Measurements from ENCODE around the gene GAS7. TPM values are rescaled to one million over a fixed set of nuclear protein-coding genes. Genes with fewer than 3 reads are reported as not detected.

The GAS7 gene
- polyA plus RNA-seq, 1 experiment, result 1.4 TPM

DNA sequence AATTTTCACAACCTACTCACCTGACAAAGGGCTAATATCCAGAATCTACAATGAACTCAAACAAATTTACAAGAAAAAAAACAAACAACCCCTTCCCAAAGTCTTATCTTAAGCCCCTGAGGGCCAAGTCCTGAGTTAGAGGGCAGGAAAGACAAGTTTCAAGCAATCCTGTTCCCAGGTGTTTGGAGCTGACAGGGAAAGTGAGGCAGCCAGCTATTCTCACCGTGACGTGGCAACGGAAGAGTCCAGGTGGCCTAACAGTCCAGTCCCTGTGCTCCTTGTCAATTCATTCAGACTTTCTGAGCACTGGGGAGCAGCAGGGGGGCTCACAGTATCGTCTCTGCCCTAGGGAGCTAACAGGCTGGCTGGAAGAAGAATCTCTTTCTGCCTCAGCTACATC is 203.6 kb downstream of the GAS7 start:
- ChIA-PET POLR2A (no interaction called here), CTCF (no interaction called here)
- no peak for DNase-seq (ENCODE audit: low read depth)
- Histone ChIP-seq H3K4me3 (ENCODE audit: low read depth, low read length) (no peak overlapping the region), H3K36me3 (ENCODE audit: control insufficient read depth, insufficient read depth, low read length) (no peaks in the 10 kb centered on the region), H3K27me3 (ENCODE audit: control insufficient read depth, insufficient read depth, low read length) (no peaks in the 10 kb centered on the region)
- TF ChIP-seq, protein P1, sequence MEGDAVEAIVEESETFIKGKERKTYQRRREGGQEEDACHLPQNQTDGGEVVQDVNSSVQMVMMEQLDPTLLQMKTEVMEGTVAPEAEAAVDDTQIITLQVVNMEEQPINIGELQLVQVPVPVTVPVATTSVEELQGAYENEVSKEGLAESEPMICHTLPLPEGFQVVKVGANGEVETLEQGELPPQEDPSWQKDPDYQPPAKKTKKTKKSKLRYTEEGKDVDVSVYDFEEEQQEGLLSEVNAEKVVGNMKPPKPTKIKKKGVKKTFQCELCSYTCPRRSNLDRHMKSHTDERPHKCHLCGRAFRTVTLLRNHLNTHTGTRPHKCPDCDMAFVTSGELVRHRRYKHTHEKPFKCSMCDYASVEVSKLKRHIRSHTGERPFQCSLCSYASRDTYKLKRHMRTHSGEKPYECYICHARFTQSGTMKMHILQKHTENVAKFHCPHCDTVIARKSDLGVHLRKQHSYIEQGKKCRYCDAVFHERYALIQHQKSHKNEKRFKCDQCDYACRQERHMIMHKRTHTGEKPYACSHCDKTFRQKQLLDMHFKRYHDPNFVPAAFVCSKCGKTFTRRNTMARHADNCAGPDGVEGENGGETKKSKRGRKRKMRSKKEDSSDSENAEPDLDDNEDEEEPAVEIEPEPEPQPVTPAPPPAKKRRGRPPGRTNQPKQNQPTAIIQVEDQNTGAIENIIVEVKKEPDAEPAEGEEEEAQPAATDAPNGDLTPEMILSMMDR (IDR thresholded peaks at IDR 0.05; ENCODE audit: insufficient read depth, low read depth, low read length), result no peak

GRCh38 chr17:9991796-9992195 is 206.6 kb downstream of the GAS7 start:
- TF ChIP-seq, protein P1 (IDR thresholded peaks at IDR 0.05; ENCODE audit: insufficient read depth, low read depth, low read length), result no peak
- ChIA-PET POLR2A (no interaction called here), CTCF (interaction anchor here (1.4 kb wide), 1 partner anchor 235 kb away, joined by 4 read pairs; no protein-coding TSS in a partner anchor)
- no peaks in the 10 kb centered on the region for H3K36me3 ChIP-seq (ENCODE audit: control insufficient read depth, insufficient read depth, low read length)
- H3K27me3 ChIP-seq (ENCODE audit: control insufficient read depth, insufficient read depth, low read length), result no peaks in the 10 kb centered on the region
- no peak for DNase-seq (ENCODE audit: low read depth)
- H3K4me3 ChIP-seq (ENCODE audit: low read depth, low read length), result no peak overlapping the region

DNA sequence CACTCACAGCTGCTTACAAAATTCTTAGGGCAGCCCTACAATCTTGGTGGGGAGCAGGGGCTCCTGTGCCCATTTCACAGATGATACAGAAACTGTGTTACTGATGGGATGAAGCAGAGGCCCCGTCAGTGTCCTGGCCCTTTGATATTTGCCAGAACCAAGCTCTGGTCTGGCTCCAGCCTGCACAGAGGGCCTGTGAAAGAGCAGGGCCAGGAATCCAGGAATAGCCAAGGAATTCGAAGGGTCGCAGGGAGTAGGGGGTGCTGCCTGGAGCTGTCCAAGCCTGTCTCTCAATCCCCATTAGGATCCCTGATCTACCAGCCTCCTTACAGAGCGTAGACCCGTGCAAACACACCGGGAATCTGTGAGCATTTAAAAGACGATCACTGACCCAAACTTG is 207.1 kb downstream of the GAS7 start:
- ChIA-PET POLR2A (no interaction called here), CTCF (interaction anchor here (1.4 kb wide), 1 partner anchor 236 kb away, joined by 4 read pairs; no protein-coding TSS in a partner anchor)
- Histone ChIP-seq H3K27me3 (ENCODE audit: control insufficient read depth, insufficient read depth, low read length) (no peaks in the 10 kb centered on the region), H3K4me3 (ENCODE audit: low read depth, low read length) (no peak overlapping the region), H3K36me3 (ENCODE audit: control insufficient read depth, insufficient read depth, low read length) (no peaks in the 10 kb centered on the region)
- TF ChIP-seq, protein P1 (IDR thresholded peaks at IDR 0.05; ENCODE audit: insufficient read depth, low read depth, low read length), result no peak
- no peak for DNase-seq (ENCODE audit: low read depth)

- no peak for DNase-seq (ENCODE audit: low read depth)
- Histone ChIP-seq H3K27me3 (ENCODE audit: control insufficient read depth, insufficient read depth, low read length) (no peaks in the 10 kb centered on the region), H3K36me3 (ENCODE audit: control insufficient read depth, insufficient read depth, low read length) (no peaks in the 10 kb centered on the region), H3K4me3 (ENCODE audit: low read depth, low read length) (no peak overlapping the region)
- ChIA-PET CTCF (interaction anchor here (0.8 to 2.4 kb wide), 9 partner anchors 11 to 412 kb away, joined by 3 to 7 read pairs (median 4); partner anchors contain the start of gene CFAP52), POLR2A (no interaction called here)
- TF ChIP-seq, protein P1 (IDR thresholded peaks at IDR 0.05; ENCODE audit: insufficient read depth, low read depth, low read length), result peak; percentile 80
Measured at GRCh38 chr17:9987779-9988585, 210.4 kb downstream of the GAS7 start.

- DNase-seq (ENCODE audit: low read depth), result no peak
- Histone ChIP-seq H3K27me3 (ENCODE audit: control insufficient read depth, insufficient read depth, low read length) (no peaks in the 10 kb centered on the region), H3K4me3 (ENCODE audit: low read depth, low read length) (no peak overlapping the region), H3K36me3 (ENCODE audit: control insufficient read depth, insufficient read depth, low read length) (no peaks in the 10 kb centered on the region)
- CTCF ChIA-PET, result interaction anchor here (0.8 to 2.0 kb wide), 6 partner anchors 10 to 410 kb away, joined by 3 to 6 read pairs (median 4); partner anchors contain the start of gene CFAP52
- POLR2A ChIA-PET, result no interaction called here
- TF ChIP-seq, protein P1 (IDR thresholded peaks at IDR 0.05; ENCODE audit: insufficient read depth, low read depth, low read length), result no peak
Measured at GRCh38 chr17:9986754-9987382, 211.5 kb downstream of the GAS7 start.
